HepG2 (cell line): ENCODE results near the gene AQP10. TPM values are rescaled to one million over a fixed set of nuclear protein-coding genes. Genes with fewer than 3 reads are reported as not detected.

Source experiments
- CCDC6 ChIP-seq: sonication (generic); formaldehyde crosslinking; IDR thresholded peaks from 2 replicates; pipeline ENCODE4 v1.8.1; 2022; ENCODE audit warnings: mild to moderate bottlenecking, missing genetic modification reagents, moderate library complexity
- E2F5 ChIP-seq: sonication (generic); formaldehyde crosslinking; conservative IDR thresholded peaks from 2 replicates; pipeline ENCODE4 v1.4.0; 2020; ENCODE audit warnings: missing genetic modification reagents
- EP300 ChIP-seq, 3 experiments: sonication (generic) in 1 of 3; formaldehyde crosslinking in 1 of 3; IDR thresholded peaks; 2 replicates each; pipeline versions ENCODE4 v1.5.1 to v1.6.1; 2011 to 2020; ENCODE audit warnings: low read depth in 2 of 3, low read length in 2 of 3, borderline replicate concordance in 1 of 3, improper control_type of control experiment in 1 of 3, mild to moderate bottlenecking in 1 of 3, missing genetic modification reagents in 1 of 3, moderate library complexity in 1 of 3
- FOXA1 ChIP-seq, 2 experiments: fragments of 450-650 bp in 1 of 2; sonication (generic) in 1 of 2; formaldehyde crosslinking in 1 of 2; IDR thresholded peaks; 2 replicates each; pipeline versions ENCODE4 v1.4.0 to v1.6.1; 2016 to 2020; ENCODE audit warnings: missing genetic modification reagents in 1 of 2
- FOXO1 ChIP-seq: sonication (generic); formaldehyde crosslinking; IDR thresholded peaks from 2 replicates; pipeline ENCODE4 v1.4.0; 2020; ENCODE audit warnings: missing genetic modification reagents
- GLMP ChIP-seq: sonication (generic); formaldehyde crosslinking; IDR thresholded peaks from 2 replicates; pipeline ENCODE4 v1.9.0; 2021; ENCODE audit warnings: missing genetic modification reagents, mild to moderate bottlenecking, borderline replicate concordance
- HDAC1 ChIP-seq: sonication (generic); formaldehyde crosslinking; IDR thresholded peaks from 2 replicates; pipeline ENCODE4 v1.5.1; 2020; ENCODE audit warnings: mild to moderate bottlenecking, missing genetic modification reagents
- HNF4A ChIP-seq: sonication (generic); formaldehyde crosslinking; IDR thresholded peaks from 2 replicates; pipeline ENCODE4 v1.4.0; 2020; ENCODE audit warnings: missing genetic modification reagents
- HOXA7 ChIP-seq: sonication (generic); formaldehyde crosslinking; IDR thresholded peaks from 2 replicates; pipeline ENCODE4 v1.8.1; 2022; ENCODE audit warnings: mild to moderate bottlenecking, missing genetic modification reagents, moderate library complexity
- KDM2A ChIP-seq: sonication (generic); formaldehyde crosslinking; IDR thresholded peaks from 2 replicates; pipeline ENCODE4 v1.4.0; 2020; ENCODE audit warnings: low read depth, missing genetic modification reagents, borderline replicate concordance
- MAFK ChIP-seq, 2 experiments: IDR thresholded peaks in 1 of 2; conservative IDR thresholded peaks in 1 of 2; 2 replicates each; pipeline ENCODE4 v1.6.1; 2011; ENCODE audit warnings: improper control_type of control experiment in 2 of 2, low read length in 2 of 2
- PHF8 ChIP-seq: sonication (generic); formaldehyde crosslinking; IDR thresholded peaks from 2 replicates; pipeline ENCODE4 v1.5.0; 2020; ENCODE audit warnings: missing genetic modification reagents
- PITX1 ChIP-seq: sonication (generic); formaldehyde crosslinking; IDR thresholded peaks from 2 replicates; pipeline ENCODE4 v1.5.1; 2020; ENCODE audit warnings: mild to moderate bottlenecking, missing genetic modification reagents
- PLRG1 ChIP-seq: fragments of 450-650 bp; conservative IDR thresholded peaks from 2 replicates; pipeline ENCODE4 v1.6.1; 2016
- RBAK ChIP-seq: sonication (generic); formaldehyde crosslinking; IDR thresholded peaks from 2 replicates; pipeline ENCODE4 v1.5.1; 2020; ENCODE audit warnings: mild to moderate bottlenecking, missing genetic modification reagents
- RFXAP ChIP-seq: sonication (generic); formaldehyde crosslinking; IDR thresholded peaks from 2 replicates; pipeline ENCODE4 v1.4.0; 2020; ENCODE audit warnings: missing genetic modification reagents, borderline replicate concordance
- SMARCE1 ChIP-seq: fragments of 450-650 bp; IDR thresholded peaks from 2 replicates; pipeline ENCODE4 v1.6.1; 2017; ENCODE audit warnings: borderline replicate concordance
- SP140L ChIP-seq: sonication (generic); formaldehyde crosslinking; IDR thresholded peaks from 2 replicates; pipeline ENCODE4 v1.4.0; 2020; ENCODE audit warnings: missing genetic modification reagents, borderline replicate concordance
- SP2 ChIP-seq: sonication (generic); formaldehyde crosslinking; IDR thresholded peaks from 2 replicates; pipeline ENCODE4 v1.5.1; 2020; ENCODE audit warnings: mild to moderate bottlenecking, missing genetic modification reagents
- SRSF9 ChIP-seq: fragments of 200-400 bp; formaldehyde crosslinking; IDR thresholded peaks from 2 replicates; pipeline ENCODE4 v1.6.1; 2018; ENCODE audit warnings: borderline replicate concordance, mild to moderate bottlenecking, low read depth, low read length; ENCODE audit not compliant: insufficient read depth, poor library complexity, severe bottlenecking
- TBX2 ChIP-seq: sonication (generic); formaldehyde crosslinking; IDR thresholded peaks from 2 replicates; pipeline ENCODE4 v1.5.0; 2020; ENCODE audit warnings: missing genetic modification reagents, mild to moderate bottlenecking, borderline replicate concordance
- XRCC5 ChIP-seq: fragments of 200-400 bp; formaldehyde crosslinking; optimal IDR thresholded peaks from 2 replicates; pipeline ENCODE3; 2017; ENCODE audit warnings: mild to moderate bottlenecking, low read length
- ZIK1 ChIP-seq: sonication (generic); formaldehyde crosslinking; IDR thresholded peaks from 2 replicates; pipeline ENCODE4 v1.5.0; 2020; ENCODE audit warnings: mild to moderate bottlenecking, low read depth, missing genetic modification reagents, borderline replicate concordance
- ZNF256 ChIP-seq: sonication (generic); formaldehyde crosslinking; conservative IDR thresholded peaks from 2 replicates; pipeline ENCODE4 v1.4.0; 2020; ENCODE audit warnings: missing genetic modification reagents
- ZNF335 ChIP-seq: sonication (generic); formaldehyde crosslinking; IDR thresholded peaks from 2 replicates; pipeline ENCODE4 v1.4.0; 2020; ENCODE audit warnings: missing genetic modification reagents
- ZNF34 ChIP-seq: sonication (generic); formaldehyde crosslinking; IDR thresholded peaks from 2 replicates; pipeline ENCODE4 v1.4.0; 2020; ENCODE audit warnings: mild to moderate bottlenecking, missing genetic modification reagents, borderline replicate concordance
- ZNF549 ChIP-seq: sonication (generic); formaldehyde crosslinking; IDR thresholded peaks from 2 replicates; pipeline ENCODE4 v1.5.0; 2020; ENCODE audit warnings: missing genetic modification reagents
- ZNF598 ChIP-seq: sonication (generic); formaldehyde crosslinking; IDR thresholded peaks from 2 replicates; pipeline ENCODE4 v1.5.1; 2020; ENCODE audit warnings: mild to moderate bottlenecking, missing genetic modification reagents, borderline replicate concordance
- ZNF652 ChIP-seq: IDR thresholded peaks from 2 replicates; pipeline ENCODE4 v1.6.1; 2016; ENCODE audit warnings: low read depth, borderline replicate concordance
- ZNF878 ChIP-seq: sonication (generic); formaldehyde crosslinking; IDR thresholded peaks from 2 replicates; pipeline ENCODE4 v1.8.1; 2023; ENCODE audit warnings: mild to moderate bottlenecking, missing genetic modification reagents, moderate library complexity
- polyA plus RNA-seq, 8 experiments: library from polyadenylated mRNA; depleted of rRNA in 3 of 8; stranded (reverse) in 7 of 8; unstranded in 1 of 8; fragments of >200 nt; fragmentation: Illumina TruSeq in 4 of 8; extraction: Trizol in 4 of 8; gene quantifications; 2 replicates each; pipeline versions ENCODE4 v1.2.1 to v1.2.3, GENCODE V29; 2011 to 2016; ENCODE audit warnings: low read depth in 4 of 8, missing spikeins in 1 of 8, mixed read lengths in 1 of 8; ENCODE audit not compliant: insufficient read depth in 1 of 8
- total RNA-seq, 5 experiments: library from RNA; depleted of rRNA; stranded (reverse); fragments of >200 nt; fragmentation: Illumina TruSeq; extraction: Trizol; gene quantifications; 2 replicates each; pipeline ENCODE4 v1.2.3, GENCODE V29; 2016; ENCODE audit warnings: low read depth in 1 of 5

Gene AQP10
- total and polyA plus RNA-seq, 2 of the 13 experiments (the other 11 are each of a cell fraction or from before 2014, with no cell fraction given) = 0.30 TPM; not detected in 1

GRCh38 chr1:154325583-154326545 is 5.0 kb downstream of the AQP10 start (continued):
- TF ChIP-seq ZNF335 (CRISPR knock-in tag) (no peak), HDAC1 (CRISPR knock-in tag) (no peak), SRSF9 (no peak), RFXAP (CRISPR knock-in tag) (no peak), FOXO1 (CRISPR knock-in tag) (no peak), SP140L (CRISPR knock-in tag) (no peak), ZNF598 (no peak), TBX2 (CRISPR knock-in tag) (peak; percentile 32; the same call in 1 of the 2 replicates), ZNF549 (CRISPR knock-in tag) (no peak), HOXA7 (CRISPR knock-in tag) (no peak), PITX1 (no peak), HNF4A (CRISPR knock-in tag) (peak; percentile 5; the same call in 1 of the 2 replicates), CCDC6 (no peak), PHF8 (0 out of 2 replicates have a peak, but pooled peaks have one; percentile 21), GLMP (CRISPR knock-in tag) (no peak), SMARCE1 (no peak), KDM2A (CRISPR knock-in tag) (0 out of 2 replicates have a peak, but pooled peaks have one; percentile 17), ZNF652 (CRISPR knock-in tag) (no peak), FOXA1 (IDR thresholded peaks at IDR 0.05) (no peak), FOXA1 (CRISPR knock-in tag; IDR thresholded peaks at IDR 0.05) (no peak), EP300 (IDR thresholded peaks at IDR 0.05; ENCODE audit: low read depth in 2 of 2, low read length in 2 of 2) (no peak), EP300 (CRISPR knock-in tag; IDR thresholded peaks at IDR 0.05; ENCODE audit: borderline replicate concordance) (no peak), ZNF256 (no peak), MAFK (conservative IDR thresholded peaks at IDR 0.05 in 1 of 2, IDR thresholded peaks at IDR 0.05 in 1 of 2; ENCODE audit: low read length in 2 of 2) (no peak), ZNF878 (no peak), ZNF34 (no peak), SP2 (CRISPR knock-in tag) (no peak), RBAK (CRISPR knock-in tag) (no peak), ZIK1 (CRISPR knock-in tag) (no peak), PLRG1 (no peak), XRCC5 (peak; percentile 18), E2F5 (CRISPR knock-in tag) (no peak)
